ENCODE measurements around the gene TSPAN4. TPM values are rescaled to one million over a fixed set of nuclear protein-coding genes. Genes with fewer than 3 reads are reported as not detected.

The TSPAN4 gene
- total and polyA plus RNA-seq, 9 of the 15 experiments (the other 6 are each of a cell fraction or from before 2014, with no cell fraction given) = 0.07 to 31.0 (median 15.7) TPM

GRCh38 chr11:797296-798092 lies 45.2 kb upstream of the TSPAN4 start (continued):
- peak; percentile 22; the same call in 1 of the 2 replicates for TF ChIP-seq ZBTB40 (IDR thresholded peaks at IDR 0.05)
- peak; percentile 8; the same call in 1 of the 2 replicates for TF ChIP-seq ZBTB40 (CRISPR knock-in tag; IDR thresholded peaks at IDR 0.05)
- 0 out of 2 replicates have a peak, but pooled peaks have one; percentile 59 for TF ChIP-seq ZBTB17 (CRISPR knock-in tag; IDR thresholded peaks at IDR 0.05)
- TF ChIP-seq NRF1 (conservative IDR thresholded peaks at IDR 0.05 in 1 of 2, IDR thresholded peaks at IDR 0.05 in 1 of 2) = peak; percentile 6 to 35; a peak in 1 of 4 replicates
- TF ChIP-seq MBD1 (CRISPR knock-in tag; IDR thresholded peaks at IDR 0.05) = no peak
- TF ChIP-seq ZNF778 (CRISPR knock-in tag; IDR thresholded peaks at IDR 0.05) = no peak
- TF ChIP-seq TRIM25 (IDR thresholded peaks at IDR 0.05; ENCODE audit: borderline replicate concordance) = no peak
- TF ChIP-seq CSDE1 (IDR thresholded peaks at IDR 0.05) = no peak
- TF ChIP-seq SMARCB1 (IDR thresholded peaks at IDR 0.05; ENCODE audit: insufficient read length, low read depth) = no peak
- peak; percentile 89; the same call in 1 of the 2 replicates for TF ChIP-seq EP400 (IDR thresholded peaks at IDR 0.05)
- TF ChIP-seq ILF3 (IDR thresholded peaks at IDR 0.05; ENCODE audit: borderline replicate concordance) = no peak
- TF ChIP-seq SRSF1 (IDR thresholded peaks at IDR 0.05; ENCODE audit: low read depth, low read length) = no peak
- TF ChIP-seq ZFP36 (IDR thresholded peaks at IDR 0.05; ENCODE audit: low read depth, low read length, partially characterized antibody) = no peak

Measured in K562 (cell line).